ENCODE results near the gene DPY19L3.

DPY19L3 gene

DNA sequence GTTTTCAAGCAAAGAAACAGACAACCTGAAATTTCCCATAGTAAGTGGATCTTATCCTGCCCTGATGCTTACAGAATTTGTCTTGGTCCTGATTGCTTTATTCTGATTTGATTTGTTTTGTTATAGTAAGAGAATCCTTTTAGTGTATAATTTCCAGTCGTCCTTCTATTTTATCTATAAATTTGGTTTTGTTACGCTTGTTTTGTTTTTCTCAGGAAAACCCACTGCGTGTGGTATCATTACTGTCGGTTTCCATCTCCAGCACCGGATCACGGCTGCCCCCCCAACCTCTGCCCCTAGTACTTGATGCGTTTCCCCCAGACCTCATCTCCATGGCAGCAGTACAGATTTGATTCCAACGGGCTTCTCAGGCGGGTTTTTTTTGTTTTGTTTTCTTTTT, 117.4 kb downstream of the DPY19L3 start:
- DNase-seq (ENCODE audit: low read depth): no peak

DNA sequence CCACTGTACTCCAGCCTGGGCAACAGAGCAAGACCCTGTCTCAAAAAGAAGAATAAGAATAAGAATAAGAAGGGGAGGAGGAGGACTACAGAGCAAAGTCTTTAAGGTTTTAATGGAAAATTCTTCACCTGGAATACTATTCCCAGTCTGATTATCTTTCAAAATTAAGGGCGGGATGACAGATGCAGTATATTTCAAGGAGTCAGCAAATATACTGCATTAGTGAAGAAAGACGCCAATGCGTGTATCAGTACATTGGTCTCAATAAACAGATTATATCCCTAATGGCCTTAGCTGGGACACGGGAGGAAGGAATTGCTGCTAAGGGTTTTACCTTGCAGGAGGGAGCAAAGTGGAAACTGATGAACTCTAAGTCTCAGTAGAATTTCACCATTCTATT, 121.3 kb downstream of the DPY19L3 start:
- no peak for DNase-seq (ENCODE audit: low read depth)

DNA sequence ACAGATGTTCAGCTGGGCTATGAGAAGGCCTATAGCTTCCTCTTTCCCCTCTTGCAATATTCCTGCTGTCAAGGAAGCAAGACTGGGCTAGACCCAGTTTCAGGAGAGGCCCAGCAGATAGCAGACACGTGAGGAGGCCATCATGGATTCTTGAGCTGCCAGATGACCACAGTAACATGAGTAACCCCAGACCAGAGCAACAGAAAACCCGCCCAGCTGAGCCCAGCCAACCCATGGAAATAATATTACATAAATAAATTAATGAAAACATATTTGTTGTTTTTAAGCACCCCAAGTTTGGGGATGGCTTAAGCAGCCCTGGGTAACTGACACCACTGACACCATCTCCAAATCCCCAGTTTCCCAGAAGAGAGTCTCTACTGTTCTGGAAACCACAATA, 125.2 kb downstream of the DPY19L3 start:
- DNase-seq (ENCODE audit: low read depth): no peak

DNA sequence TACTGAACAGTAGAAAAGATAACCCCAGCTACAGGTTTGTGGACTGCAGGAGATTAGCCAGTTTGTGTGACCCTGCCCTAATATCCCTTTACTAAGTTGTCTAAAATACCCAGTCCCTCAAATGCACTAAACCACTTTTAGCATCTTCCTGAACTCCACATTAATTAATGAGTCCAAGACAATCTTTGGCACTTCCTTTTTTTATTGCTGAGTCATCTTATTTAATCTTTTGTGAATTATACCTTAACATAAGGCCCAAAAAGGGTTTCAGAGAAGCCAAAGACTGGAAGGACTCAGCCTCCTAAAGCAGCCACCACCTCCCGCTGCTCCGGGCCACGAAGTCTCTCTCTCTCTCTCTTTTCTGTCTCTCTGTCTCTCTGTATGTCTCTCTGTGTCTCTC, 126.7 kb downstream of the DPY19L3 start:
- no peak for DNase-seq (ENCODE audit: low read depth)
